Progenitor cell of endocrine pancreas (in vitro differentiated cells): ENCODE results near the gene ATP6V1G2. TPM values are rescaled to one million over a fixed set of nuclear protein-coding genes. Genes with fewer than 3 reads are reported as not detected.
A peak's percentile ranks its signal among the peaks of the same experiment; 100 is the strongest.

Source experiments
- DNase-seq: peaks from one replicate; pipeline ENCODE4 v3.0.0; 2021; ENCODE audit warnings: low spot score; ENCODE audit not compliant: unreplicated experiment
- H3K27ac Mint-ChIP-seq: 2 replicates; pipeline ENCODE4 v1.8.0; 2021; ENCODE audit warnings: mild to moderate bottlenecking, moderate library complexity, mixed read lengths
- H3K27me3 Mint-ChIP-seq: 2 replicates; pipeline ENCODE4 v1.8.0; 2021; ENCODE audit warnings: mixed read lengths
- H3K36me3 Mint-ChIP-seq: 2 replicates; pipeline ENCODE4 v1.8.0; 2022; ENCODE audit warnings: mixed read lengths; ENCODE audit not compliant: insufficient read depth
- H3K4me1 Mint-ChIP-seq: 2 replicates; pipeline ENCODE4 v1.8.0; 2021; ENCODE audit warnings: low read depth, mixed read lengths
- H3K4me3 Mint-ChIP-seq: 2 replicates; pipeline ENCODE4 v1.8.0; 2021; ENCODE audit warnings: low read depth, mild to moderate bottlenecking, moderate library complexity, mixed read lengths
- H3K9me3 Mint-ChIP-seq: 2 replicates; pipeline ENCODE4 v1.8.0; 2021; ENCODE audit warnings: low read depth, mixed read lengths
- total RNA-seq: library from RNA; stranded (reverse); gene quantifications from 2 replicates; pipeline ENCODE4 v1.2.1, GENCODE V29; 2021
- TF ChIP-seq, protein P1 (sequence below): fragments of 200-600 bp; sonication (generic); IDR thresholded peaks from one replicate; pipeline ENCODE4 v1.5.0; 2021; ENCODE audit warnings: antibody characterized with exemption, mild to moderate bottlenecking; ENCODE audit not compliant: unreplicated experiment

The ATP6V1G2 gene
- total RNA-seq, 1 donor from 2014 or later, result 1.5 TPM

GRCh38 chr6:31543639-31544038 lies 2.8 kb downstream of the ATP6V1G2 start:
- Mint-ChIP-seq H3K4me3 (peak overlapping the region; percentile 99), H3K4me1 (peaks cover 40% of the 10 kb centered on the region), H3K27me3 (no peaks in the 10 kb centered on the region), H3K9me3 (no peaks in the 10 kb centered on the region), H3K36me3 (peaks cover 22% of the 10 kb centered on the region), H3K27ac (no peak overlapping the region)
- TF ChIP-seq, protein P1, sequence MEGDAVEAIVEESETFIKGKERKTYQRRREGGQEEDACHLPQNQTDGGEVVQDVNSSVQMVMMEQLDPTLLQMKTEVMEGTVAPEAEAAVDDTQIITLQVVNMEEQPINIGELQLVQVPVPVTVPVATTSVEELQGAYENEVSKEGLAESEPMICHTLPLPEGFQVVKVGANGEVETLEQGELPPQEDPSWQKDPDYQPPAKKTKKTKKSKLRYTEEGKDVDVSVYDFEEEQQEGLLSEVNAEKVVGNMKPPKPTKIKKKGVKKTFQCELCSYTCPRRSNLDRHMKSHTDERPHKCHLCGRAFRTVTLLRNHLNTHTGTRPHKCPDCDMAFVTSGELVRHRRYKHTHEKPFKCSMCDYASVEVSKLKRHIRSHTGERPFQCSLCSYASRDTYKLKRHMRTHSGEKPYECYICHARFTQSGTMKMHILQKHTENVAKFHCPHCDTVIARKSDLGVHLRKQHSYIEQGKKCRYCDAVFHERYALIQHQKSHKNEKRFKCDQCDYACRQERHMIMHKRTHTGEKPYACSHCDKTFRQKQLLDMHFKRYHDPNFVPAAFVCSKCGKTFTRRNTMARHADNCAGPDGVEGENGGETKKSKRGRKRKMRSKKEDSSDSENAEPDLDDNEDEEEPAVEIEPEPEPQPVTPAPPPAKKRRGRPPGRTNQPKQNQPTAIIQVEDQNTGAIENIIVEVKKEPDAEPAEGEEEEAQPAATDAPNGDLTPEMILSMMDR, result no peak
- no peak for DNase-seq

GRCh38 chr6:31541658-31542521 lies 4.5 kb downstream of the ATP6V1G2 start, which contains the start of gene DDX39B:
Gene DDX39B (minus strand): TSS chr6:31542003. CDS start chr6:31540532, 1,471 bp downstream.
- TF ChIP-seq, protein P1, result no peak
- Mint-ChIP-seq H3K36me3 (peaks cover 30% of the 10 kb centered on the region), H3K9me3 (no peaks in the 10 kb centered on the region), H3K4me3 (peak within 1 kb of the TSS; percentile 99), H3K4me1 (peaks cover 35% of the 10 kb centered on the region), H3K27me3 (no peaks in the 10 kb centered on the region), H3K27ac (peak within 1 kb of the TSS; percentile 98)
- peak; percentile 84 for DNase-seq

DNA sequence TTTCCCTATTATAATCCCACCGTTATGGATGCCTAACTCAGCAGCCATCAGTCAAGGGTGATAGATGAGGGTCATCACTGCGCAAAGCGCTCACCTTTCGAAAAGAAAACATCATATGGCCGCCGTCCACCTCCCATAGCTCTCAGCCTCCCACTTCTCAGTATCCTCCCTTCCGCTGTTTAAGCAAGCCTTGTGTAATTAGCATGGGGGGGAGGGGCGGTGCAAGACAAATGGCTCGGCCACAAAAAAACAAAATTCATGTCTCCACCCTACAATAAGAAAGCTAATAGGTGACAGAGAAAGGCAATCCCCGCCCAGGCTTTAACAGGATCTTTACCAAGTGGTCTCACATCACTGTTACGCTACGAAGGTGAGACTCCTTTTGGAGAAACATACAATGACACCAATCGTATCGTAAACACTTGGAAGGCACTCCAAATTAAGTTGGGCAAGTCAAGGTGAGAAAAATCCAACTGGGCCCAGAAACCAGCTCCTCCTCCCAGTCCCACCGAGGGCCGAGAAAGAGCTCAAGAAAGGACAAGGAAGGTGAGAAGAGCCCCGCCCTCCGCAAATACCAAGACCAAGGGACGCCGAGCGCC lies 5.2 kb downstream of the ATP6V1G2 start:
- H3K9me3 Mint-ChIP-seq, result no peaks in the 10 kb centered on the region
- no peak for DNase-seq

DNA sequence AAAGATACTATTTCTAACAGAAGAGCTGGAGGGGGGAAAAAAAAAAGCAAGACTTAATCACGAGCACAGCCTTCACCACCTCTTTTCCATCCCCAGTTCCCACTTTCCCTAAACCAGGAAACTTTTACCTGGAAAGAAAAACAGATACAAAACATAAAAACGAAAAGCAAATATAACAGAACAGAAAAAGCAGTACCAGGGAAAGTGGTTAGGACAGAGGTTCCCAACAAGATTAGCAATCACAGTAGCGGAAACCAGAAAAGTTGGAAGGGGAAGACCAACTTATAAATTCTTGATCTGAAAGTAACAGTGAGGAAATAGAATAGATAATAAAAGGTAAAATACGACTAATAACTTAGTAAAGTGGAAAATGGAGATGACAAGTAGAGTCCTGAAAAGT lies 5.8 kb downstream of the ATP6V1G2 start:
- Mint-ChIP-seq H3K27me3 (no peaks in the 10 kb centered on the region), H3K9me3 (no peaks in the 10 kb centered on the region), H3K4me1 (peaks cover 32% of the 10 kb centered on the region), H3K27ac (peak overlapping the region; percentile 98), H3K4me3 (peak overlapping the region; percentile 99), H3K36me3 (peaks cover 41% of the 10 kb centered on the region)
- no peak for DNase-seq
- TF ChIP-seq, protein P1, result no peak

More for the DNA sequence above, 5.2 kb downstream of the ATP6V1G2 start:
- H3K36me3 Mint-ChIP-seq, result peaks cover 36% of the 10 kb centered on the region
- peaks cover 32% of the 10 kb centered on the region for H3K4me1 Mint-ChIP-seq
- peak overlapping the region; percentile 98 for H3K27ac Mint-ChIP-seq
- H3K27me3 Mint-ChIP-seq, result no peaks in the 10 kb centered on the region
- peak overlapping the region; percentile 99 for H3K4me3 Mint-ChIP-seq
- TF ChIP-seq, protein P1, result no peak

GRCh38 chr6:31538805-31539400 lies 7.5 kb downstream of the ATP6V1G2 start:
- DNase-seq, result no peak
- Mint-ChIP-seq H3K36me3 (peaks cover 51% of the 10 kb centered on the region), H3K4me3 (peak overlapping the region; percentile 99), H3K27ac (peak overlapping the region; percentile 58), H3K27me3 (no peaks in the 10 kb centered on the region), H3K9me3 (no peaks in the 10 kb centered on the region), H3K4me1 (peaks cover 32% of the 10 kb centered on the region)
- TF ChIP-seq, protein P1, result no peak
